Activated CD4-positive, alpha-beta T cell treated with anti-CD3 and anti-CD28 coated beads, Interleukin-2, amount 50 U/mL, for 4 hours (primary cell): ENCODE measurements around the gene CNFN.

Experiments used
- DNase-seq, 2 experiments: peaks; one replicate each; pipeline ENCODE4 v3.0.0-alpha.2; 2020

The CNFN gene

DNA sequence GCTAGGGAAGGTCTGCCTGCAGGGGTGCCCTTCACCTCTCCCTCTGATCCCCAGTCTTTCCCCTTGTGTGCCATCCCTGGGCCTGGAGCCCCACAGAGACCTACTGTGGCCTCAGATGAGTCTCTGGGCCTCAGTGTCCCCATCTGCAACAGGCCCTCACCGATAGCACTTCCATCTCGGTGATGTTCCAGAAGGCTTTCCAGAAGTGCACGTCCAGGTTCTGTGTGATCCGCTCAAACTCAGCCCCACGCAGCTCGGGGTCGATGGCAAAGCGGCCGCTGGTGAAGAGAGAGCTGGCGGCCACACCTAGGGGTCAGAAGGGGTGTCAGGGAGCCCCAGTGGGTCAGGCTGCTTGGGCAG lies 17.7 kb upstream of the CNFN start:
- DNase-seq = no peak

DNA sequence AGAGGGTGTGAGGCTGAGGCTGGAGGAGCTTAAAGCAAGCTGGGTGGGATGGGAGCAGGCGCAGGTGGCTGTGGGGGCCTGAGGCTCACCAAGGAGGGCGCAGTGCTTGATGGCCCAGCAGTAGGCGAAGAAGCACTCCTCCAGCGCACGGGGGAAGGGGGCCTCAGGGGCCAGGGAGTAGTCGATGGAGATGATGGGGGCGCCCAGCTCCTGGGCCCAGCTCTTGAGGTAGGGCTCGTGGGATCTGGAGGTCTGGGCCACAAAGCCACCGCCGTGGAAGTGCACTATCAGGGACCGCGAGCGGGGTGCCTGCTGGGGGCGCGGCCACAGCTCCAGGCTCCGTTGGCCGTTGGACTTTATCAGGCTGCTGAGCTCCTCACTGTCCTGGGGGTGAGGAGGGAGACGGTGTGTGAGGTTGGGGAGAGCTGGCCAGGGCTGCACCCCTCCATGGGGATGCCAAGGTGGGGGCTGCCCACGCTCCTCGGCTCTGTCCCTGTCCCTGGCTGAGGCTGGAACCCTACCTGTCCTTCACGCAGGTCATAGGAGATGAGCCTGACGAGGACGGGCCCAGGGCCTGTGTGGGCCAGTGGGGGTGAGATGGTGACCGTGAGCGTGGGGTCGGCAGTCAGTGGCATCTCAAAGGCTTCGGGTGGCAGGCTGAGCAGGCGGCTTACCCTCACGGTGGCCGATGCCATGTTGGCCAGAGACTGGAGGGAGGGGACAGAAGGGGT lies 17.2 kb upstream of the CNFN start:
- DNase-seq = no peak

DNA sequence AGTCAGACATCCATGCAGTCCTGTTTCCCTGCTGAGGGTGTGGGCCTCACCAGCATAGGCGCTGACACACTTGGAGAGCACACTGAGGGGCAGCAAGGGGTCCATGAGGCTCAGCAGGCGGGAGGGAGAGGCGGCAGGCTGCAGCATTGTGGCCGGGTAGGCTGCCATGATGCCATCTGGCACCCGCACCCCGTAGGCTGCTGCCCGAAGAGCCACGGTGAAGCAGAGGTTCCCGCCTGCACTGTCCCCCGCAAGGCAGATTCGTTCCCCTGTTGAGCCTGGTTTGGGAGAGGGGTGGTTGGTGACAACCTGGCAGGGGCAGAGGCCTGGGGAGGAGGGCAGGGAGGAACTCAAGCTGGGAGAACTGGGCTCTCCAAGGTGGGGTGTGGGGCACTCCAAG lies 16.0 kb upstream of the CNFN start:
- no peak for DNase-seq

- no peak for DNase-seq
Observed at GRCh38 chr19:42403586-42403985, 13.5 kb upstream of the CNFN start.

- no peak for DNase-seq
Observed at GRCh38 chr19:42402376-42403116, 12.4 kb upstream of the CNFN start.

DNA sequence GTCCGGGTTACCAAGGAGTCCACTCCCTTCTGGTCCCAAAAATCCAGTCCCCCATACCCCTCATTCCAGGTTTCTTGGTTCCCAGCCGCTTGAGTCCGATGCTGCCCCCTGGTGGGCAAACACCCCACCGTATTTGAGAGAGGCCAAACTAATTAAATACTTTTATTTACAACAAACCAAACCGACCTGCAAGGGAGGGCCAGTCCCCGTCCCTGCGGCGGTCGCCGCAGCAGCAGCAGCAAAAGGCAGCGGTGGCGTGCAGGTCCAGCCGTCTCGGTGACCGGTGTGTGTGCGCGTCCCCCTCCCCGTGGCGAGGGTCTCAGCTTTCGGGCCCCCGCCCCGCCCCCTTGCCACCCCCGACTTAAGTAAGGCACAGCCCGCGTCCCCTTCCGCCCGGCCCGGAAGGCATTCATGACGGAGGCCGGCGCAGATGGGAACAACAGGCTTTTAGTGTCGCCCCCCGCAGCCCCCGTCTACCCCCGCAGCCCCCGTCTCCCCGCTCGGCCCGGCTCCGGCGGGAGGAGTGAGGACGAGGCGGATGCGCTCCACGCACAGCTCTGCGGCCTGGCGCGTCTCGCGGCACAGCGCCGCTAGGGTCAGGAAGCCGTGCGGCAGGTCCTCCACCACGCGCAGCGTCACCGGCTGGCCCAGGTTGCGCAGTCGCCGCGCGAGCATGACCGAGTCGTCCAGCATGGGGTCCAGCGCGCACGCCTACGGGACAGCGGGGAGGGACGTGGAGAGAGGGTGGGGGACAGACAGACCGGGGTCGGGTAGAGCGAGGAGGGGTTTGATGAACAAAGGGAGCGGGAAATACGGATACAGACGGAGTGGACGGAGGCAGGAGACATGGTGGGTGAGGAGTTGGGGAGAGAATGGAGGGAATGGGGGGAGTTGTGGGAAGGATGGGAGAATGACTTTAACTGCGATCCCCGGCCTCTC lies 11.5 kb upstream of the CNFN start:
- DNase-seq = peak; percentile 72 to 76

- no peak for DNase-seq
Observed at GRCh38 chr19:42400404-42400803, 10.3 kb upstream of the CNFN start.

- no peak for DNase-seq
Observed at GRCh38 chr19:42397263-42398166, 7.4 kb upstream of the CNFN start.

GRCh38 chr19:42396381-42397262 lies 6.5 kb upstream of the CNFN start:
- peak; percentile 87 to 88 for DNase-seq

- no peak for DNase-seq
Observed at GRCh38 chr19:42394751-42395150, 4.7 kb upstream of the CNFN start.

DNA sequence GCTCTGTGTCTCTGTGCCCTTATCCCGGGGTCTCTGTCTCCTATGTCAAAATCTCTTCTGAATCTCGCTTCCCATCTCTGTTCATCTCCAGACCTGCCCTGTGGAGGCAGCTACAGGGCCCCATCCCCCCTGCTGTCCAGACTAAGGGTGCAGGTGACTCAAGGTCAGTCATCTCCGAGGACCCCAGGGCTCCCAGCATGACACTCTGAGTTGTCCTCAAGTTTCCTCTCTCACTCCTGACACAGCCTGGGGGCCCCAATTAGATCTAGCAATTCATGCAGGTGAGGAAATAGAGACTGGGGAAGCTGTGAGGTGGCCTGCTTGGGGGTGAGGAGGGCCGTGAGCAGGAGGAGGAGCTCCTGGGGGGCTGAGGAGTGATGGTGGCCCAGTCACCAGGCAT lies 2.1 kb upstream of the CNFN start:
- no peak for DNase-seq

- DNase-seq = no peak
Observed at GRCh38 chr19:42388851-42389489, 1.1 kb downstream of the CNFN start.

DNA sequence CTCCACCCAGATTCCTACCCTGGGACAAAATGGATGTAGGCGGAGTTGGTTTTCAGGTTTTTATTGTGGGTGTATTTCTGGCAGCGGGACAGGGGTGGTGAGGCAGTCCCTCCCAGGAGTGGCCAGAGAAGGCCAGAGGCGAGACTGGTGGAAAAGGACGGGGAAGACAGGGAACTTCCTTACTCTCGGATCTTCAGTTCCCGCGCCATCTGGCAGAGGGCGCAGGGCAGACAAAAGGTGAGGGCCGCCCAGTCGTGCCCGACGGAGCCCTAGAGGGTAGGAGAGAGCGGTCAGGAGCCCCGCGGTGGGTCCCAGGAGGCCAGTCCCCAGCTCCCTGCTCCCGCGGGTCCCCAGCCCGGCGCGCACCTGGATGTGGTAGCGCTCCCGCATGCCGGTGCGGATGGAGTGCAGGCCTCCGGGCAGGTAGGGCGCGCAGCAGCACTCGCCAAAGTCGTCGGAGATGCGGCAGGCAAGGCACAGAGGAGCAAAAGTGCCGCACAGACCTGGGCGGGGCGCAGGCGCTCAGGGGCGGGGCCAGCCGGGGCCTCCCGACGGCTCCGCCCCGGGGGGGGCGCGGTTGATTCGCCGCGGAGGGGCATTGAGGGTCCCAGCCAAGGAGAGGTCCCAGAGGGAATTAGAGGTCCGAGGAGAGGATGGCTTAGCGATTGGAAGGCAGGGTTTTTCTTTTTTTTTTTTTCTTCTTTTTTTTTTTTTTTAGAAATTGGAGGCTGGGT lies 3.0 kb downstream of the CNFN start:
- peak; percentile 53 to 54 for DNase-seq

- no peak for DNase-seq
Observed at GRCh38 chr19:42380155-42380554, 9.9 kb downstream of the CNFN start.

GRCh38 chr19:42378225-42379215 lies 11.6 kb downstream of the CNFN start:
- DNase-seq = no peak

- DNase-seq = no peak
Observed at GRCh38 chr19:42376177-42376555, 13.9 kb downstream of the CNFN start.

DNA sequence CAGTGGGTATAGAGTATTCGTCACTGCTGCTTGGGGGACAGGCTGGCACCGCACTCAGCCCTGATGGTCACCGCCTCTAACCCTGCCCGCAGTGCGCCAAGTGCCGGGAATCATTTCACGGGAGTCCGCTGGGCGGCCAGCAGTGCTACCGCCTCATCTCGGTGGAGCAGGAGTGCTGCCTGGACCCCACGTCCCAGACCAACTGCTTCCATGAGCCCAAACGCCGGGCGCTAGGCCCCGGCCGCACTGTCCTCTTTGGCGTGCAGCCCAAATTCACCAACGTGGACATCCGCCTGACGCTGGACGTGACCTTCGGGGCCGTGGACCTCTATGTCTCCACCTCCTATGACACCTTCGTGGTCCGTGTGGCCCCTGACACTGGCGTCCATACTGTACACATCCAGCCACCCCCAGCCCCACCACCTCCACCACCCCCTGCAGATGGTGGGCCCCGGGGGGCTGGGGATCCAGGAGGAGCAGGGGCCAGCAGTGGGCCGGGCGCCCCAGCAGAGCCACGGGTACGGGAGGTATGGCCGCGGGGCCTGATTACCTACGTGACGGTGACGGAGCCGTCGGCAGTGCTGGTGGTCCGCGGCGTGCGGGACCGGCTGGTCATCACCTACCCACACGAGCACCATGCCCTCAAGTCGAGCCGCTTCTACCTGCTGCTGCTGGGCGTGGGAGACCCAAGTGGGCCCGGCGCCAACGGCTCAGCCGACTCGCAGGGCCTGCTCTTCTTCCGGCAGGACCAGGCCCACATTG lies 14.5 kb downstream of the CNFN start:
- DNase-seq = no peak

DNA sequence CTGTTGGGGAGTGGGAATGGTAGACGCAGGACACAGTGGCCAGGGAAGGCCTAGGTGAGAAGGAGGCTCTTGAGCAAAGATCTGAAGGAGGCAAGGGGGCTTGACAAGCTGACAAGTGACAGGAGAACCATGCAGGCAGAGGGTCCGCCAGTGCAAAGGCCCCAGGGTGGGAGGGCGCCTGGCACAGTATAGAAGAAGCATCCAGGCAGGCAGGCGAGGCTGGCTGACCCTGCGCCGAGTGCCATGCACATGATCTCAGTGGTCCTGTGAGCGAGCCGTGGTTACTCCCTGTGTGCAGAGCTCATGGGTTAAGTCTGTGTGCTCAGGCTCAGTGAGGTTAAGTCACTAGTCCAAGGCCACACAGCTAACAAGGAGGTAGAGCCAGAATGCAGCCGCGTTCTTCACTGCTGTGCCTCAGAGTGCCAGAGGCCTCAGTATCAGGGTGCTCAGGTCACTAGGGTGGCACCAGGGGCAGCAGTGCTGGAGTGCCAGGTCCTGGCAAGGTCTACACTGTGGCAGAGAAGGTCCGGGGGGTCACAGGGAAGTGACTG lies 15.2 kb downstream of the CNFN start:
- DNase-seq = no peak
